H1 (cell line): ENCODE results near the gene EPB41L5.

Experiments used
- BACH1 ChIP-seq: IDR thresholded peaks from 2 replicates; pipeline ENCODE4 v1.6.1; 2012; ENCODE audit warnings: low read length, improper control_type of control experiment
- POLR2A ChIP-seq, 2 experiments: IDR thresholded peaks; 1 replicate in 1 of 2; 2 replicates in 1 of 2; pipeline ENCODE4 v1.6.1; 2011; ENCODE audit warnings: low read depth in 2 of 2, low read length in 2 of 2, mild to moderate bottlenecking in 2 of 2; ENCODE audit errors: control extremely low read depth in 1 of 2
- TF ChIP-seq, protein P1 (sequence below): IDR thresholded peaks from 2 replicates; pipeline ENCODE4 v1.6.1; 2012; ENCODE audit warnings: inconsistent platforms

GRCh38 chr2:120118018-120118417 lies 105.1 kb downstream of the EPB41L5 start:
- TF ChIP-seq, protein P1, sequence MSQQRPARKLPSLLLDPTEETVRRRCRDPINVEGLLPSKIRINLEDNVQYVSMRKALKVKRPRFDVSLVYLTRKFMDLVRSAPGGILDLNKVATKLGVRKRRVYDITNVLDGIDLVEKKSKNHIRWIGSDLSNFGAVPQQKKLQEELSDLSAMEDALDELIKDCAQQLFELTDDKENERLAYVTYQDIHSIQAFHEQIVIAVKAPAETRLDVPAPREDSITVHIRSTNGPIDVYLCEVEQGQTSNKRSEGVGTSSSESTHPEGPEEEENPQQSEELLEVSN = no peak
- no peak for TF ChIP-seq BACH1
- TF ChIP-seq POLR2A (IDR thresholded peaks at IDR 0.05; ENCODE audit: control extremely low read depth in 1 of 2, low read depth in 2 of 2, low read length in 2 of 2) = no peak
